CD14-positive monocyte (primary cell): ENCODE data around the gene CHD6. TPM values are rescaled to one million over a fixed set of nuclear protein-coding genes. Genes with fewer than 3 reads are reported as not detected.

Experiments used
- DNase-seq, 3 donors: peaks; one replicate each; pipeline ENCODE4 v3.0.0-alpha.2; 2011 to 2022
- H2AFZ ChIP-seq: 2 replicates; pipeline ENCODE4 v1.6.0; 2012; ENCODE audit warnings: mild to moderate bottlenecking, low read depth, low read length, inconsistent platforms; ENCODE audit not compliant: insufficient read depth, poor library complexity, severe bottlenecking
- H3K27ac ChIP-seq, 2 donors: 1 replicate in 1 of 2; 2 replicates in 1 of 2; pipeline ENCODE4 v1.5.1; 2012 to 2013; ENCODE audit warnings: low read length in 2 of 2, control low read depth in 1 of 2, inconsistent platforms in 1 of 2, low read depth in 1 of 2, mild to moderate bottlenecking in 1 of 2
- H3K27me3 ChIP-seq, 2 donors: one replicate each; pipeline versions ENCODE4 v1.6.0 to v1.6.1; 2011 to 2013; ENCODE audit warnings: low read length in 2 of 2; ENCODE audit not compliant: control insufficient read depth in 2 of 2, insufficient read depth in 2 of 2
- H3K36me3 ChIP-seq, 2 donors: replicated peaks in 1 of 2; 1 replicate in 1 of 2; 2 replicates in 1 of 2; pipeline versions ENCODE4 v1.5.1 to v1.6.1; 2012 to 2013; ENCODE audit warnings: low read length in 2 of 2, control low read depth in 1 of 2, inconsistent platforms in 1 of 2, mild to moderate bottlenecking in 1 of 2; ENCODE audit not compliant: insufficient read depth in 2 of 2, control insufficient read depth in 1 of 2
- H3K4me1 ChIP-seq, 2 donors: 1 replicate in 1 of 2; 2 replicates in 1 of 2; pipeline versions ENCODE4 v1.5.1 to v1.6.1; 2012 to 2013; ENCODE audit warnings: low read length in 2 of 2, control low read depth in 1 of 2, inconsistent platforms in 1 of 2, mild to moderate bottlenecking in 1 of 2, moderate library complexity in 1 of 2; ENCODE audit not compliant: insufficient read depth in 2 of 2, control insufficient read depth in 1 of 2
- H3K4me2 ChIP-seq: replicated peaks from 2 replicates; pipeline ENCODE3; 2012; ENCODE audit warnings: low read length, moderate library complexity, mild to moderate bottlenecking; ENCODE audit not compliant: poor library complexity, severe bottlenecking; ENCODE audit errors: extremely low read depth
- H3K4me3 ChIP-seq, 3 experiments: fragments of 200-600 bp in 1 of 3; sonication (generic) in 1 of 3; replicated peaks in 1 of 3; 1 replicate in 2 of 3; 2 replicates in 1 of 3; pipeline ENCODE4 v1.5.1; 2011 to 2013; ENCODE audit warnings: low read length in 3 of 3, mild to moderate bottlenecking in 3 of 3, control low read depth in 2 of 3, low read depth in 2 of 3, inconsistent platforms in 1 of 3, moderate library complexity in 1 of 3
- H3K79me2 ChIP-seq: 2 replicates; pipeline ENCODE4 v1.6.0; 2012; ENCODE audit warnings: mild to moderate bottlenecking, control low read depth, inconsistent platforms, low read length, moderate library complexity; ENCODE audit not compliant: insufficient read depth
- H3K9ac ChIP-seq: 2 replicates; pipeline ENCODE4 v1.6.0; 2017; ENCODE audit warnings: low read length, mild to moderate bottlenecking; ENCODE audit not compliant: insufficient read depth, poor library complexity, severe bottlenecking
- H3K9me3 ChIP-seq, 2 donors: replicated peaks in 1 of 2; 1 replicate in 1 of 2; 2 replicates in 1 of 2; pipeline versions ENCODE4 v1.5.1 to v1.6.1; 2012 to 2013; ENCODE audit warnings: low read length in 2 of 2, control low read depth in 1 of 2; ENCODE audit not compliant: control insufficient read depth in 1 of 2, insufficient read depth in 1 of 2
- H4K20me1 ChIP-seq: 2 replicates; pipeline ENCODE4 v1.6.0; 2012; ENCODE audit warnings: mild to moderate bottlenecking, low read length, control low read depth, moderate library complexity; ENCODE audit not compliant: insufficient read depth
- H3K27ac Mint-ChIP-seq, 7 donors: one replicate each; pipeline ENCODE4 v1.8.0; 2020; ENCODE audit warnings: mild to moderate bottlenecking in 7 of 7, mixed read lengths in 7 of 7, moderate library complexity in 6 of 7, inconsistent platforms in 2 of 7
- H3K27me3 Mint-ChIP-seq, 3 donors: one replicate each; pipeline ENCODE4 v1.8.0; 2021 to 2022; ENCODE audit warnings: low read depth in 3 of 3, mild to moderate bottlenecking in 3 of 3, mixed read lengths in 3 of 3, moderate library complexity in 3 of 3, inconsistent platforms in 1 of 3
- H3K36me3 Mint-ChIP-seq, 2 donors: one replicate each; pipeline ENCODE4 v1.8.0; 2020; ENCODE audit warnings: mixed read lengths in 2 of 2, inconsistent platforms in 1 of 2, mild to moderate bottlenecking in 1 of 2
- H3K4me1 Mint-ChIP-seq: one replicate; pipeline ENCODE4 v1.8.0; 2020; ENCODE audit warnings: mild to moderate bottlenecking, mixed read lengths
- H3K4me3 Mint-ChIP-seq, 2 donors: one replicate each; pipeline ENCODE4 v1.8.0; 2020; ENCODE audit warnings: mild to moderate bottlenecking in 2 of 2, mixed read lengths in 2 of 2, moderate library complexity in 1 of 2
- H3K9me3 Mint-ChIP-seq, 7 donors: one replicate each; pipeline ENCODE4 v1.8.0; 2020 to 2022; ENCODE audit warnings: mixed read lengths in 7 of 7, mild to moderate bottlenecking in 6 of 7, moderate library complexity in 6 of 7, inconsistent platforms in 2 of 7
- WGBS: methylation state at CpG from one replicate; pipeline ENCODE4 v1.1.5; 2013; ENCODE audit warnings: missing lambda C conversion rate; ENCODE audit not compliant: insufficient coverage; 5-methylcytosine and 5-hydroxymethylcytosine counted together
- intact Hi-C, 2 donors: fragments of 100-400 bp; cut with micrococcal nuclease; formaldehyde crosslinking; loops; one replicate each; pipeline versions ENCODE4 v1.15.0 to v1.15.1; 2023
- polyA plus RNA-seq, 3 donors: library from polyadenylated mRNA; depleted of rRNA in 1 of 3; unstranded in 2 of 3; stranded (reverse) in 1 of 3; fragments of 300-500 nt in 2 of 3; fragments of >200 nt in 1 of 3; fragmentation: Illumina TruSeq in 2 of 3; gene quantifications; 1 replicate in 2 of 3; 2 replicates in 1 of 3; pipeline ENCODE4 v1.2.3, GENCODE V29; 2012 to 2021
- TF ChIP-seq, protein P1 (sequence below): fragments of 200-600 bp; IDR thresholded peaks from one replicate; pipeline ENCODE4 v1.8.0; 2022; ENCODE audit warnings: antibody characterized with exemption, mild to moderate bottlenecking

Gene CHD6
- polyA plus RNA-seq, 3 donors, result 12.9 to 19.6 (median 13.0) TPM

DNA sequence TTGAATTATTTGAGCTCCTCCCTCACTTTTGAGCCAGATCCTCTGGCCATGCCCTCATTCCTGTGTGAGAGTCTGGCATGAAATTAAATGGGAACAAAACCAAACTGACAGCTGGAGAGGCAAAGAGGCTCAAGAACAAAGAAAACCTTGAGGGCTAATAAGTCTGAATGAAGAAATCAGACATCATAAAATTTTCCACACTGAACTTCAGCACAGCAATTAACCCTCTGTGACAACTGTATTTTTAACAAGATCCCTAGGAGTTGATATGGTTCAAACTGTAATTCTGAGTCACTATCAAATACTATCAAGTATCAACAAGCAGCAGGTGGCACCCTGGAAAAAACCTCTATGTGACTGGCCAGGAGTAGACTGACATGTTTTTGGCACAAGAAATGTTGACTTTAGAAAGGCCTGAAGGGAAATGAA lies 142.2 kb downstream of the CHD6 start:
- Histone ChIP-seq H3K9me3 (no peaks in the 10 kb centered on the region), H3K9ac (no peak overlapping the region), H3K27me3 (no peaks in the 10 kb centered on the region), H3K4me3 (no peak overlapping the region), H3K4me1 (peaks cover 0 to 3% of the 10 kb centered on the region in 2 donors), H3K79me2 (no peaks in the 10 kb centered on the region), H2AFZ (no peak overlapping the region), H3K4me2 (no peak overlapping the region), H3K36me3 (peaks cover 30 to 75% of the 10 kb centered on the region in 2 donors), H4K20me1 (no peaks in the 10 kb centered on the region), H3K27ac (no peak overlapping the region)
- TF ChIP-seq, protein P1, sequence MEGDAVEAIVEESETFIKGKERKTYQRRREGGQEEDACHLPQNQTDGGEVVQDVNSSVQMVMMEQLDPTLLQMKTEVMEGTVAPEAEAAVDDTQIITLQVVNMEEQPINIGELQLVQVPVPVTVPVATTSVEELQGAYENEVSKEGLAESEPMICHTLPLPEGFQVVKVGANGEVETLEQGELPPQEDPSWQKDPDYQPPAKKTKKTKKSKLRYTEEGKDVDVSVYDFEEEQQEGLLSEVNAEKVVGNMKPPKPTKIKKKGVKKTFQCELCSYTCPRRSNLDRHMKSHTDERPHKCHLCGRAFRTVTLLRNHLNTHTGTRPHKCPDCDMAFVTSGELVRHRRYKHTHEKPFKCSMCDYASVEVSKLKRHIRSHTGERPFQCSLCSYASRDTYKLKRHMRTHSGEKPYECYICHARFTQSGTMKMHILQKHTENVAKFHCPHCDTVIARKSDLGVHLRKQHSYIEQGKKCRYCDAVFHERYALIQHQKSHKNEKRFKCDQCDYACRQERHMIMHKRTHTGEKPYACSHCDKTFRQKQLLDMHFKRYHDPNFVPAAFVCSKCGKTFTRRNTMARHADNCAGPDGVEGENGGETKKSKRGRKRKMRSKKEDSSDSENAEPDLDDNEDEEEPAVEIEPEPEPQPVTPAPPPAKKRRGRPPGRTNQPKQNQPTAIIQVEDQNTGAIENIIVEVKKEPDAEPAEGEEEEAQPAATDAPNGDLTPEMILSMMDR, result no peak
- Mint-ChIP-seq H3K27ac (peak overlapping the region in 2 of 7 donors; percentile 36 to 64), H3K9me3 (no peaks in the 10 kb centered on the region), H3K27me3 (no peaks in the 10 kb centered on the region), H3K4me1 (peaks cover 13% of the 10 kb centered on the region), H3K36me3 (peaks cover 53 to 64% of the 10 kb centered on the region in 2 donors), H3K4me3 (no peak overlapping the region)
- intact Hi-C loops, result no loop called here
- DNase-seq, result no peak

DNA sequence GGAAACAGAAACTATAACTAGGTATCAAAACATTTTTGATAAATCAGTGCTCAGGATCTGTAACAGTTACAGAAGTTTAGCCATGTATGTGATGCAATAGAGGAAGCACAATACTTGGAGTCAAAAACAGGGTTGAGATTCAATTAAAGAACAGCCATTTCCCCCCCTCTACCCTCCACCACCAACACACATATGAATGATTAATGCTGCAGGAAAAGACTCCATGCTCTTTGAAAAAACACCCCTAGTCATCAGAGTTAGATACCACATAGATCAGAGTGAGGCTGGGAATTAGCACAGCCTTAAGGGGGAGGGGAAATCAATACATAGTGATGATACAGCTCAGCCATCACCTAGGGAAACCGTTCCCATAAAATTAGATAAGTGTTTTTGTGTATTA lies 142.7 kb downstream of the CHD6 start:
- no peak for DNase-seq
- H3K27me3 ChIP-seq, result no peaks in the 10 kb centered on the region
- WGBS, result no CpG with 5 or more reads among the region's 1 CpG
- intact Hi-C loops, result no loop called here
- H3K27me3 Mint-ChIP-seq, result no peaks in the 10 kb centered on the region
- H3K4me2 ChIP-seq, result no peak overlapping the region
- no peak overlapping the region for H3K4me3 Mint-ChIP-seq
- TF ChIP-seq, protein P1, result no peak
- H3K9me3 Mint-ChIP-seq, result no peaks in the 10 kb centered on the region
- H3K4me1 Mint-ChIP-seq, result peaks cover 11% of the 10 kb centered on the region
- H3K36me3 ChIP-seq, result peaks cover 30 to 80% of the 10 kb centered on the region in 2 donors
- H3K79me2 ChIP-seq, result no peaks in the 10 kb centered on the region
- no peak overlapping the region for H3K4me3 ChIP-seq
- no peaks in the 10 kb centered on the region for H3K9me3 ChIP-seq
- H2AFZ ChIP-seq, result no peak overlapping the region
- H3K36me3 Mint-ChIP-seq, result peaks cover 55 to 69% of the 10 kb centered on the region in 2 donors
- H4K20me1 ChIP-seq, result no peaks in the 10 kb centered on the region
- H3K27ac Mint-ChIP-seq, result peak overlapping the region in 2 of 7 donors; percentile 8 to 48
- H3K4me1 ChIP-seq, result peaks cover 0 to 3% of the 10 kb centered on the region in 2 donors
- peak overlapping the region in 1 of 2 donors; percentile 20 for H3K27ac ChIP-seq
- no peak overlapping the region for H3K9ac ChIP-seq
